K562 (cell line): ENCODE measurements around the gene PCP2. TPM values are rescaled to one million over a fixed set of nuclear protein-coding genes. Genes with fewer than 3 reads are reported as not detected.

Experiments used
- MGA ChIP-seq: fragments of 450-650 bp; IDR thresholded peaks from 2 replicates; pipeline ENCODE4 v1.6.1; 2016; ENCODE audit warnings: mild to moderate bottlenecking, moderate library complexity
- NFE2 ChIP-seq: IDR thresholded peaks from 2 replicates; pipeline ENCODE4 v1.6.1; 2014; ENCODE audit warnings: antibody characterized with exemption, low read depth
- RFX1 ChIP-seq: fragments of 450-650 bp; IDR thresholded peaks from 2 replicates; pipeline ENCODE4 v1.6.1; 2016; ENCODE audit warnings: mild to moderate bottlenecking, moderate library complexity
- SIN3A ChIP-seq, 2 experiments: fragments of 150-350 bp in 1 of 2; IDR thresholded peaks; 2 replicates each; pipeline ENCODE4 v1.6.1; 2011 to 2016; ENCODE audit warnings: borderline replicate concordance in 2 of 2, low read depth in 2 of 2, low read length in 2 of 2, mild to moderate bottlenecking in 2 of 2, moderate library complexity in 2 of 2; ENCODE audit not compliant: control insufficient read depth in 1 of 2
- TARDBP ChIP-seq: fragments of 450-650 bp; IDR thresholded peaks from 2 replicates; pipeline ENCODE4 v1.6.1; 2016
- ZNF274 ChIP-seq: IDR thresholded peaks from 2 replicates; pipeline ENCODE4 v1.6.1; 2011; ENCODE audit warnings: low read depth, mild to moderate bottlenecking, low read length, moderate library complexity, borderline replicate concordance
- polyA plus RNA-seq, 8 experiments: library from polyadenylated mRNA; depleted of rRNA in 4 of 8; stranded (reverse) in 5 of 8; unstranded in 3 of 8; fragments of >200 nt; fragmentation: Nextera tagmentation in 2 of 8; fragmentation: Illumina TruSeq in 1 of 8; extraction: Ambion mirVana in 2 of 8; extraction: Trizol in 1 of 8; gene quantifications; 2 replicates each; pipeline versions ENCODE4 v1.2.1 to v1.2.3, GENCODE V29; 2011 to 2014; ENCODE audit warnings: inconsistent platforms in 1 of 8, missing spikeins in 1 of 8
- total RNA-seq, 7 experiments: library from RNA; depleted of rRNA in 6 of 7; stranded (reverse); fragments of >200 nt in 6 of 7; fragmentation: Illumina TruSeq in 2 of 7; extraction: Trizol in 2 of 7; gene quantifications; 2 replicates each; pipeline versions ENCODE4 v1.2.1 to v1.2.3, GENCODE V29; 2011 to 2021; ENCODE audit warnings: low replicate concordance in 1 of 7
- TF ChIP-seq, protein P1 (sequence below), 2 experiments: IDR thresholded peaks in 1 of 2; conservative IDR thresholded peaks in 1 of 2; 2 replicates each; pipeline ENCODE4 v1.6.1; 2016; ENCODE audit warnings: low read depth in 2 of 2, mild to moderate bottlenecking in 1 of 2, missing compliant biosample characterization in 1 of 2, missing genetic modification characterization in 1 of 2, moderate library complexity in 1 of 2
- TF ChIP-seq, protein P2 (sequence below): fragments of 450-650 bp; IDR thresholded peaks from 2 replicates; pipeline ENCODE4 v1.6.1; 2017; ENCODE audit warnings: antibody characterized with exemption

The PCP2 gene
- total and polyA plus RNA-seq, 9 of the 15 experiments (the other 6 are each of a cell fraction or from before 2014, with no cell fraction given) = 0.17 to 1.3 (median 0.49) TPM; not detected in 3

- TF ChIP-seq MGA = no peak
- TF ChIP-seq NFE2 = no peak
- TF ChIP-seq SIN3A (IDR thresholded peaks at IDR 0.05; ENCODE audit: borderline replicate concordance in 2 of 2, control insufficient read depth in 1 of 2, low read depth in 2 of 2, low read length in 2 of 2) = peak; percentile 49 to 81; a peak in 3 of 4 replicates
- TF ChIP-seq, protein P1, sequence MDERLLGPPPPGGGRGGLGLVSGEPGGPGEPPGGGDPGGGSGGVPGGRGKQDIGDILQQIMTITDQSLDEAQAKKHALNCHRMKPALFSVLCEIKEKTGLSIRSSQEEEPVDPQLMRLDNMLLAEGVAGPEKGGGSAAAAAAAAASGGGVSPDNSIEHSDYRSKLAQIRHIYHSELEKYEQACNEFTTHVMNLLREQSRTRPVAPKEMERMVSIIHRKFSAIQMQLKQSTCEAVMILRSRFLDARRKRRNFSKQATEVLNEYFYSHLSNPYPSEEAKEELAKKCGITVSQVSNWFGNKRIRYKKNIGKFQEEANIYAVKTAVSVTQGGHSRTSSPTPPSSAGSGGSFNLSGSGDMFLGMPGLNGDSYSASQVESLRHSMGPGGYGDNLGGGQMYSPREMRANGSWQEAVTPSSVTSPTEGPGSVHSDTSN (CRISPR knock-in tag; IDR thresholded peaks at IDR 0.05; ENCODE audit: low read depth) = peak; percentile 92
- TF ChIP-seq, protein P1 (tag; conservative IDR thresholded peaks at IDR 0.05; ENCODE audit: low read depth) = peak; percentile 100
- TF ChIP-seq TARDBP = no peak
- TF ChIP-seq ZNF274 = no peak
- TF ChIP-seq RFX1 = no peak
- TF ChIP-seq, protein P2, sequence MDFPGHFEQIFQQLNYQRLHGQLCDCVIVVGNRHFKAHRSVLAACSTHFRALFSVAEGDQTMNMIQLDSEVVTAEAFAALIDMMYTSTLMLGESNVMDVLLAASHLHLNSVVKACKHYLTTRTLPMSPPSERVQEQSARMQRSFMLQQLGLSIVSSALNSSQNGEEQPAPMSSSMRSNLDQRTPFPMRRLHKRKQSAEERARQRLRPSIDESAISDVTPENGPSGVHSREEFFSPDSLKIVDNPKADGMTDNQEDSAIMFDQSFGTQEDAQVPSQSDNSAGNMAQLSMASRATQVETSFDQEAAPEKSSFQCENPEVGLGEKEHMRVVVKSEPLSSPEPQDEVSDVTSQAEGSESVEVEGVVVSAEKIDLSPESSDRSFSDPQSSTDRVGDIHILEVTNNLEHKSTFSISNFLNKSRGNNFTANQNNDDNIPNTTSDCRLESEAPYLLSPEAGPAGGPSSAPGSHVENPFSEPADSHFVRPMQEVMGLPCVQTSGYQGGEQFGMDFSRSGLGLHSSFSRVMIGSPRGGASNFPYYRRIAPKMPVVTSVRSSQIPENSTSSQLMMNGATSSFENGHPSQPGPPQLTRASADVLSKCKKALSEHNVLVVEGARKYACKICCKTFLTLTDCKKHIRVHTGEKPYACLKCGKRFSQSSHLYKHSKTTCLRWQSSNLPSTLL = no peak
Observed at GRCh38 chr19:7629347-7630054, 4.0 kb downstream of the PCP2 start, which contains the start of the genes PET100 and XAB2 (continued).
